Dermis microvascular lymphatic vessel endothelial cell (primary cell): ENCODE data around the gene ENG. TPM values are rescaled to one million over a fixed set of nuclear protein-coding genes. Genes with fewer than 3 reads are reported as not detected.
A peak's percentile ranks its signal among the peaks of the same experiment; 100 is the strongest.
"Not testable (repeated sequence)": the region's sequence is repeated elsewhere in the genome, so short reads cannot be mapped to it uniquely, and the experiment has no call there.

Experiments
- DNase-seq, 2 donors: peaks; one replicate each; pipeline versions ENCODE4 v3.0.0 to v3.0.0-alpha.2; 2010; ENCODE audit warnings: low read depth in 2 of 2
- total RNA-seq: library from RNA; depleted of rRNA; stranded (reverse); fragments of >200 nt; gene quantifications from 2 replicates; pipeline ENCODE4 v1.2.1, GENCODE V29; 2014

The ENG gene
- total RNA-seq, 1 donor from 2014 or later: 30.0 TPM

GRCh38 chr9:127846443-127847177 lies 7.8 kb downstream of the ENG start:
- peak in 1 of 2 donors; percentile 48 for DNase-seq

DNA sequence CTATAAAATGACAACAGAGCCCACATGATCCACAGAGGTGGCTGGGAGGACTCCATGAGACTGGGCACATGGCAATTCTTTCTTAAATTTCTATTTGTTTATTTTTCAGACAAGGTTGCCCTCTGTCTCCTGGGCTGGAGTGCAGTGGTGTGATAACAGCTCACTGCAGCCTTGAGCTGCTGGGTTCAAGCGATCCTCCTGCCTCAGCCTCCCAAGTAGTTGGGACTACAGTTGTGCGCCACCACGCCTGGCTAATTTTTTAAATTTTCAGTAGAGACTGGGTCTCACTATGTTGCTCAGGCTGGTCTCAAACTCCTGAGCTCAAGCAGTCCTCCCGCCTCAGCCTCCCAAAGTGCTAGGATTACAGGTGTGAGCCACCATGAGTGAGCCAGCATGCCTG lies 8.8 kb downstream of the ENG start:
- not testable (repeated sequence) for DNase-seq

DNA sequence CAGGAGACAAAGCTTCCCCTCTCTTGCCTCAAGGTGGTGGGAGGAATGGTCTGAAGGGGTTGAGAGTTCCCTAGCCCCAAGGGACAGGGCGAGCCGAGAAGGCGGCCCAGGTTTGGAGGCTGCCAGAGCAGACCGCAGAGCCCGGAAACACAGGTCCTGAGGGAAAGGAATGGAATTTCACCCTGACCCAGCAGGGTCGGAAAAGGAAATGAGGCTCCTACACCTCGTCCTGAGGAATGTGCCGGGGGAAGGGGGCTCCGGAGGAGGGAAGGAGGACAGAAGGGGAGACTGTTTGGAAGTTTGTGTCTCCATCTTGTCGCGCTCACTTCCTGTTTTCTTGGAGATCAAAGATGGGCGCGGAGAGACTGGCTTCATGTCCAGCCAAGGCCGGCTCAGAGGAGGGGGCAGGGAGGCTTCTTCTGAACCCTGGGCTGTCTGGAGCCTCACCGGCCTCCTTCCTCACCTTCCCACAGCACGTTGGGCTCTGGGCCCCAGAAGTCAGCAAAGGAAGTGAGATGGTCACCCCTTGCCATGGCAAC lies 9.6 kb downstream of the ENG start:
- peak in 1 of 2 donors; percentile 84 for DNase-seq

GRCh38 chr9:127841087-127841835 lies 13.2 kb downstream of the ENG start:
- DNase-seq: peak in 1 of 2 donors; percentile 5

- DNase-seq: peak; percentile 75 to 98
Measured at GRCh38 chr9:127838375-127839078, 15.9 kb downstream of the ENG start.

DNA sequence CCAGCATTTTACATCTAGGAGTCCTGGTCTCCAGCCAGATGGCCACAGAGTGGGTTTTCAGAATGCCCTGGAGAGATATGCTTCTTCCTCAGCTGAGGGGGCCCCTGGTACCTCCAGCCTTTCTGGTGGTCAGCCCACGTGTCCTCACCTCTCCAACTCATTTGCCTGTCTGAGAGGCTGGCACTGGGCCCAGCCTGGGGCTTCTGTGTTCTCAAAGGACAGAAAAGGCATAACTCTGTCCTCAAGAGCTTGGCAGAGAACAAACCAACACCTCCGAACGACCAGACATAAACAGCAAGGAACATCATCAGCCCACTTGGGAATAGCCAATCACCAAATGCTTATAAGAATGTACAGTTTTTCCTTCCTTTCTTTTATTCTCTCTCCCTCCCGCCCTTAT lies 17.1 kb downstream of the ENG start:
- peak in 1 of 2 donors; percentile 37 for DNase-seq

- DNase-seq: not testable (repeated sequence)
Measured at GRCh38 chr9:127836561-127836960, 17.9 kb downstream of the ENG start.

- peak in 1 of 2 donors; percentile 86 for DNase-seq
Measured at GRCh38 chr9:127835991-127836516, 18.4 kb downstream of the ENG start.

- DNase-seq: no peak
Measured at GRCh38 chr9:127833555-127833954, 20.9 kb downstream of the ENG start.

DNA sequence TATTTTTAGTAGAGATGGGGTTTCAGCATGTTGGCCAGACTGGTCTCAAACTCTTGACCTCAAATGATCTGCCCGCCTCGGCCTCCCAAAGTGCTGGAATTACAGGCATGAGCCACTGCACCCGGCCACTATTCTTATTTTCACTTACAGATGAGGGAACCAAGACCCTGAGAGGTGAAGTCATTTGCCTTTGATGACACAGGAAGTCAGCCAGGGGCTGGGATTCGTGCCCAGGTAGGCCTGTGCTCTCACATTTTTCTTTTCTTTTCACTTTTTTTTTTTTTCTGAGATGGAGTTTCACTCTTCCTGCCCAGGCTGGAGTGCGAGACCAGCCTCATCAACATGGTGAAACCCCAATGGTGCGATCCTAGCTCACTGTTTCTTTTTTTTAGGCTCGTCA lies 22.2 kb downstream of the ENG start:
- no peak for DNase-seq

DNA sequence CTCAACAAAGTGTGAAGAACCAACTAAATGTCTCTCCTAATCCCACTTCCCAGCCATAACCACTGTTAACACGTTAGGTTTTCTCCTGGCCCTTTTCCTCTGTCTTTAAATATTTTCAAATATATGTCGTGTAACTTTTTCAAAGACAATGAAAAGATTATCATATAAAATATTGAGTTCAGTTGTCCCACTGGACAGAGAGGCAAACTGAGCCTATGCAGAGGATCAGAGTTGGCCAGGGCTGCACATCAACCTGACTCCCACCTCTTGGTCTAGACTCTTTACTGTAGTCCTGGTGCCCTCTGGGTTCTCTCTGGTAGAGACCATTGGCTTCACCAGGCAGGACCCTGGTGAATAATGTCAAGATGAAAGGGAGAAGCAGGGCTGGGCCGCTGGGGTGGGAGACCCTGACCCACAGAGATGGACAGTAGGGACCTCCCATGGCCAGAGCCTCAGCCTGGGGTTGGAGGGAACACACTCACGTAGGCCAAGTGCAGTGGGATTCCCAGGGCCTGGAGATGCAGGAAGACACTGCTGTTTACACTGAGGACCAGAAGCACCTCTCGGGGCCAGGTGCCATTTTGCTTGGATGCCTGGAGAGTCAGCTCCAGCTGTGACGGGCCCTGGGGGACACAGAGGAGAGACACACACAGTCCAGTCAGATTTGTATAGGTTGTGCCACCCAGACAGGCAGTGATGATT lies 25.1 kb downstream of the ENG start:
- DNase-seq: peak in 1 of 2 donors; percentile 1

GRCh38 chr9:127828262-127829031 lies 26.0 kb downstream of the ENG start:
- peak; percentile 39 to 79 for DNase-seq

GRCh38 chr9:127826253-127826913 lies 28.1 kb downstream of the ENG start:
- DNase-seq: peak in 1 of 2 donors; percentile 19

DNA sequence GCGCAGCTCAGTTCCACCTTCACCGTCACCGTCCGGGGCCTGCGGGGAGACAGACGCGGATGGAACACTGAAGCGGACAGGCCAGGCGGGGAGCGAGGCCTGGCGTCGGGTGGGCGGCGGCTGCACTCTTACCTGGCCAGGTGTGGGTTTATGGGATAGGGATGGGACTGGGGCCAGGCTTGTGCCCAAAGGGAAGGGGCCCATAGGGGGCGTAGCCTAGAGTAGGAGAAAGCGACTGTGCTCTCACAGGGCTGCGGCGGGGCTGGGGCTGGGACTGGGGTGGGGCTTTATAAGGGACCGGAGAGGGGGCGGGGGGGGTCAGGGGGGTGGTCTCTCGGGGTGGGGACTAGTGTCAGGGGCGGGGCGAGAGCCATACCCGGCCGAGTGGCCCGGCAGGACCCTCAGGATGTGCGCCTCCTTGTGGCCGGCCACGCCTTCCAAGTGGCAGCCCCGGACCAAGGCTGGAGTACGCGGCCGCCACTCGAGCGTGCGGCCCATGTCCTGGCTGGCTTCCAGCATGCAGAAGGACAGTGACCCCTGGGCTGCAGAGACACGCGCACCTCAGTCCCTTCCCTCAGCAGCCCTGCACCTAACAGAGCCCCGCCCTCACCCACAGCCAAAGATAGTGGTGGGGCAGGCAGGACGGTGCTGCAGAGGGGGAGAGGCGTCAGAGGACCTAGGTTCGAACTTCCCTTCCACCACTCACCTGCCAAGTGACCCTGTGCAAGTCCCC lies 29.0 kb downstream of the ENG start:
- peak in 1 of 2 donors; percentile 40 for DNase-seq

- DNase-seq: no peak
Measured at GRCh38 chr9:127822108-127822507, 32.4 kb downstream of the ENG start.

DNA sequence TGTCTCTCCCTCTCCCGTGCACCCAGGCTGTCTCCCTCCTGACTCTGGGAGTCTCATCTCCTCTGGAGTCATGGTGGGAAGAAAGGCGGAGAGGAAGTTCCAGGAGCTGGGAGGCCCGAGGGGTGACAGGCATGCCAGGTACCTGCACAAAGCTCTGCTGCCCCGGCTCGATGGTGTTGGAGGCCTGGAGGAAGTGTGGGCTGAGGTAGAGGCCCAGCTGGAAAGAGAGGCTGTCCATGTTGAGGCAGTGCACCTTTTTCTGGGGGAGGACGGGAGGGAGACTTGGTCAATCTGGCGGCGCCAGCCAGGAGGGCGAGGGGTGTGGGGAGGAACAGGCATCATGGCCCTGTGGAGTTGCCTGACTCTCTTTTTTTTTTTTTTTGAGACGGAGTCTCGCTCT lies 35.9 kb downstream of the ENG start:
- no peak for DNase-seq

DNA sequence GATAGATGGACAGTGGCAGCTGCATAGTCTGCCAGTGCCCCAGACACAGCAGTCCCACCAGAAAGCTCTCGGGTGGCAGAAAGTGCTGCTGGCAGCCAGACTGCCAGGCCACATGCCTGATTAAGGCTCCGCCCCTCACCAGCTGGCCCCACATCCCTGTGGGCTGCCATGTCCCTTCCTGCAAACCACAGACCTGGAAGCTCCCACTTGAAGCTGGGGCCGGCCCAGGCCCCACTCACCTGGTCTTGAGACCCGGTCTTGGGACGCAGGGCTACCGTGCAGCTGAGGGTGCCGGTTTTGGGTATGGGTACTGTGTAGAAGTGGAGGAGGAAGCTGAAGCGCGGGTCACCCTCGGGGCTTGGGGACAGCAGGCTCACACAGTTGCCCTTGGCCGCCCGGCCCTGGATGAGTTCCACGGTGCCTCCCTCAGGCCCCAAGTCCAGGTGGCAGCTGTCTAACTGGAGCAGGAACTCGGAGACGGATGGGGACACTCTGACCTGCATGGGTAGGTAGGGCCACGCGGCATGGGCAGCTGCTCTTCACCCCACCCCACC lies 36.5 kb downstream of the ENG start:
- DNase-seq: no peak

GRCh38 chr9:127816728-127817127 lies 37.7 kb downstream of the ENG start:
- no peak for DNase-seq

- DNase-seq: no peak
Measured at GRCh38 chr9:127816362-127816725, 38.1 kb downstream of the ENG start.
